ENCODE results near the gene NUDCD3.

GRCh38 chr7:44498230-44498954, 7.9 kb upstream of the NUDCD3 start:
- TF ChIP-seq CTCF (conservative IDR thresholded peaks at IDR 0.05; ENCODE audit: low read depth in 2 of 2) = no peak
- no peak for TF ChIP-seq CREB1 (CRISPR knock-in tag; IDR thresholded peaks at IDR 0.05; ENCODE audit: low read depth)
- no peak for TF ChIP-seq EZH2phosphoT487 (IDR thresholded peaks at IDR 0.05; ENCODE audit: unreplicated experiment)
- TF ChIP-seq EZH2 (IDR thresholded peaks at IDR 0.05; ENCODE audit: low read depth, unreplicated experiment) = no peak
- no peak for TF ChIP-seq REST (IDR thresholded peaks at IDR 0.05; ENCODE audit: unreplicated experiment)
- TF ChIP-seq POLR2AphosphoS5 (IDR thresholded peaks at IDR 0.05; ENCODE audit: low read depth) = no peak
- no peak for TF ChIP-seq ZNF331 (CRISPR knock-in tag; IDR thresholded peaks at IDR 0.05; ENCODE audit: low read depth)
- TF ChIP-seq JUNB (IDR thresholded peaks at IDR 0.05; ENCODE audit: unreplicated experiment) = no peak
- no peak for TF ChIP-seq ZNF114 (CRISPR knock-in tag; IDR thresholded peaks at IDR 0.05)
- no peak for TF ChIP-seq ETS1 (IDR thresholded peaks at IDR 0.05)
- no peak for TF ChIP-seq NANOG (IDR thresholded peaks at IDR 0.05; ENCODE audit: borderline replicate concordance)
- no peak for TF ChIP-seq STAT1 (IDR thresholded peaks at IDR 0.05; ENCODE audit: unreplicated experiment)
